ENCODE measurements around the gene GSG1L. TPM values are rescaled to one million over a fixed set of nuclear protein-coding genes. Genes with fewer than 3 reads are reported as not detected.

The GSG1L gene
- total RNA-seq, 1 donor from 2014 or later = not detected

- DNase-seq (ENCODE audit: low spot score) = no peak
Measured at GRCh38 chr16:28067604-28068379, 4.3 kb upstream of the GSG1L start.

- no peak for DNase-seq (ENCODE audit: low spot score)
Measured at GRCh38 chr16:28064706-28065249, 1.3 kb upstream of the GSG1L start.

GRCh38 chr16:28064150-28064549 is 636 bp upstream of the GSG1L start:
- DNase-seq (ENCODE audit: low spot score) = no peak

GRCh38 chr16:28062847-28063521 is 530 bp downstream of the GSG1L start:
- no peak for DNase-seq (ENCODE audit: low spot score)

GRCh38 chr16:28062261-28062846 is 1.2 kb downstream of the GSG1L start:
- DNase-seq (ENCODE audit: low spot score) = no peak

- DNase-seq (ENCODE audit: low spot score) = no peak
Measured at GRCh38 chr16:28061352-28062101, 2.0 kb downstream of the GSG1L start.

- no peak for DNase-seq (ENCODE audit: low spot score)
Measured at GRCh38 chr16:28059841-28060575, 3.5 kb downstream of the GSG1L start.

GRCh38 chr16:28058839-28059589 is 4.5 kb downstream of the GSG1L start:
- DNase-seq (ENCODE audit: low spot score) = no peak

- no peak for DNase-seq (ENCODE audit: low spot score)
Measured at GRCh38 chr16:28057949-28058348, 5.6 kb downstream of the GSG1L start.

GRCh38 chr16:28053461-28053860 is 10.1 kb downstream of the GSG1L start:
- DNase-seq (ENCODE audit: low spot score) = no peak

GRCh38 chr16:28052274-28053128 is 11.0 kb downstream of the GSG1L start:
- no peak for DNase-seq (ENCODE audit: low spot score)

GRCh38 chr16:28051486-28051885 is 12.0 kb downstream of the GSG1L start:
- no peak for DNase-seq (ENCODE audit: low spot score)

GRCh38 chr16:28042811-28043210 is 20.7 kb downstream of the GSG1L start:
- no peak for DNase-seq (ENCODE audit: low spot score)

- DNase-seq (ENCODE audit: low spot score) = no peak
Measured at GRCh38 chr16:28041615-28042014, 21.9 kb downstream of the GSG1L start.

- no peak for DNase-seq (ENCODE audit: low spot score)
Measured at GRCh38 chr16:28040039-28040438, 23.5 kb downstream of the GSG1L start.

GRCh38 chr16:28039493-28039892 is 24.0 kb downstream of the GSG1L start:
- DNase-seq (ENCODE audit: low spot score) = no peak

GRCh38 chr16:28038409-28038808 is 25.1 kb downstream of the GSG1L start:
- no peak for DNase-seq (ENCODE audit: low spot score)

GRCh38 chr16:28035866-28036393 is 27.6 kb downstream of the GSG1L start:
- DNase-seq (ENCODE audit: low spot score) = no peak

- DNase-seq (ENCODE audit: low spot score) = no peak
Measured at GRCh38 chr16:28033870-28034269, 29.6 kb downstream of the GSG1L start.

All from mesenteric fat pad (tissue), 1 donor.